ENCODE measurements around the gene SYNJ2. TPM values are rescaled to one million over a fixed set of nuclear protein-coding genes. Genes with fewer than 3 reads are reported as not detected.

SYNJ2 gene
- total RNA-seq, 1 experiment from 2014 or later, result 24.5 TPM

DNA sequence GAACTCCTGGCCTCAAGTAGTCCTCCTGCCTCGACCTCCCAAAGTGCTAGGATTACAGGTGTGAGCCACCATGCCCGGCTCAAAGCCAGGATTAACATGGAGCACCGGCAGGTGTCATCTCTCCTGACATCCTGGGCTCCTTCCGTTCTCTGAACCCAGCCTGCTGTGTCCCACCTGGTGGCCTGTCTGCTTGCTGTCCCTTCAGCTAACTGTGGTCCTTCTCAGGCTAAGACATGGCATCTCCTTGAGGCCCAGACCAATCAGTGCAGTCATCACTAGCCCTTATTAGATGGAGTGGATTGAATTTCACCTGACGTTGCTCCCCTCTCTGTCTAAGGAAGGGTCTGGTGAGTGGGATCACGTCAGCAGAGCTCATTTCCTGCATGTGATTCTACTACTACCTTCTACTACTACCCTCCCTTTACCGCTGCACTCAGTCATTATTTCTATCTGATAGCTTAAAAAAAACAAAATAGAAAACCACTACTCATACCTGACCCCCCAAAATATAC lies 28.0 kb upstream of the SYNJ2 start:
- Histone ChIP-seq H3K79me2 (ENCODE audit: insufficient read depth, low read length) (no peaks in the 10 kb centered on the region), H3K18ac (ENCODE audit: insufficient read length, low read depth, low read length) (no peak overlapping the region), H3K23me2 (ENCODE audit: insufficient read length, low read depth, low read length, poor library complexity, severe bottlenecking) (no peaks in the 10 kb centered on the region), H3K9ac (ENCODE audit: extremely low read depth, insufficient read length, low read length) (no peak overlapping the region), H2AK5ac (ENCODE audit: insufficient read length, low read length) (no peak overlapping the region), H4K20me1 (ENCODE audit: control insufficient read depth, insufficient read depth, insufficient read length) (no peaks in the 10 kb centered on the region), H3K27me3 (ENCODE audit: insufficient read depth, low read length) (no peaks in the 10 kb centered on the region), H2BK12ac (ENCODE audit: insufficient read length, low read depth, low read length) (no peak overlapping the region), H3K4me2 (ENCODE audit: insufficient read depth, insufficient read length, low read length) (no peak overlapping the region), H2BK120ac (ENCODE audit: low read depth, low read length, poor library complexity, severe bottlenecking) (no peak overlapping the region), H2BK15ac (ENCODE audit: low read depth, low read length) (no peak overlapping the region), H3K14ac (ENCODE audit: insufficient read depth, low read length) (no peak overlapping the region), H4K91ac (ENCODE audit: insufficient read length, low read depth, low read length) (no peak overlapping the region), H3K23ac (ENCODE audit: insufficient read length, low read depth, low read length) (no peak overlapping the region), H3T11ph (ENCODE audit: low read length) (no peak overlapping the region), H2BK20ac (ENCODE audit: low read depth, low read length, poor library complexity, severe bottlenecking) (no peak overlapping the region), H2BK5ac (ENCODE audit: insufficient read length, low read length) (no peak overlapping the region), H3K27ac (ENCODE audit: insufficient read length, low read depth, low read length) (no peak overlapping the region), H4K5ac (ENCODE audit: insufficient read length, low read depth, low read length) (no peak overlapping the region), H3K79me1 (ENCODE audit: insufficient read depth, low read depth, low read length, poor library complexity, severe bottlenecking) (no peaks in the 10 kb centered on the region), H3K56ac (ENCODE audit: insufficient read length, low read depth, low read length) (no peak overlapping the region), H3K4me1 (ENCODE audit: insufficient read depth, low read length) (no peaks in the 10 kb centered on the region), H2AFZ (ENCODE audit: low read length) (no peak overlapping the region), H4K8ac (replicated peaks; ENCODE audit: insufficient read length, low read depth, low read length) (no peak overlapping the region), H3K4ac (ENCODE audit: low read depth, low read length) (no peak overlapping the region), H3K9me3 (ENCODE audit: control insufficient read depth, low read depth, low read length) (no peaks in the 10 kb centered on the region)
- Mint-ChIP-seq H3K27me3 (ENCODE audit: low read depth) (peaks cover 3% of the 10 kb centered on the region), H3K27ac (no peak overlapping the region; a peak in 2 of 7 replicates), H3K4me3 (no peak overlapping the region), H3K9me3 (peaks cover 23 to 27% of the 10 kb centered on the region in 2 experiments), H3K36me3 (ENCODE audit: insufficient read depth in 1 of 3, low read depth in 3 of 3) (peaks cover 5 to 13% (median 8%) of the 10 kb centered on the region in 3 experiments), H3K4me1 (peaks cover 12 to 18% of the 10 kb centered on the region in 2 experiments; a peak in 3 of 4 replicates)
- TF ChIP-seq, protein P1, sequence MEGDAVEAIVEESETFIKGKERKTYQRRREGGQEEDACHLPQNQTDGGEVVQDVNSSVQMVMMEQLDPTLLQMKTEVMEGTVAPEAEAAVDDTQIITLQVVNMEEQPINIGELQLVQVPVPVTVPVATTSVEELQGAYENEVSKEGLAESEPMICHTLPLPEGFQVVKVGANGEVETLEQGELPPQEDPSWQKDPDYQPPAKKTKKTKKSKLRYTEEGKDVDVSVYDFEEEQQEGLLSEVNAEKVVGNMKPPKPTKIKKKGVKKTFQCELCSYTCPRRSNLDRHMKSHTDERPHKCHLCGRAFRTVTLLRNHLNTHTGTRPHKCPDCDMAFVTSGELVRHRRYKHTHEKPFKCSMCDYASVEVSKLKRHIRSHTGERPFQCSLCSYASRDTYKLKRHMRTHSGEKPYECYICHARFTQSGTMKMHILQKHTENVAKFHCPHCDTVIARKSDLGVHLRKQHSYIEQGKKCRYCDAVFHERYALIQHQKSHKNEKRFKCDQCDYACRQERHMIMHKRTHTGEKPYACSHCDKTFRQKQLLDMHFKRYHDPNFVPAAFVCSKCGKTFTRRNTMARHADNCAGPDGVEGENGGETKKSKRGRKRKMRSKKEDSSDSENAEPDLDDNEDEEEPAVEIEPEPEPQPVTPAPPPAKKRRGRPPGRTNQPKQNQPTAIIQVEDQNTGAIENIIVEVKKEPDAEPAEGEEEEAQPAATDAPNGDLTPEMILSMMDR (conservative IDR thresholded peaks at IDR 0.05), result no peak
- no peak for DNase-seq
- no CpG with 5 or more reads among the region's 7 CpGs for WGBS (ENCODE audit: extremely low coverage, insufficient read length, low lambda C conversion rate)
